IMR-90 (cell line): Measurements from ENCODE around the gene SLC47A2. TPM values are rescaled to one million over a fixed set of nuclear protein-coding genes. Genes with fewer than 3 reads are reported as not detected.

ENCODE experiments used
- ATAC-seq: fragments of 200-7000 bp; cut with Tn5 transposase; 2 replicates; pipeline ENCODE4 v1.9.1; 2020; ENCODE audit warnings: low read depth, mild to moderate bottlenecking, moderate library complexity
- BruUV-seq: library from RNA; stranded (reverse); fragments of 400-500 nt; replicated peaks from 2 replicates; lab custom pipeline; 2021; lab: Mats Ljungman, UMichigan
- CTCF ChIA-PET: fragments of 300-600 bp; formaldehyde crosslinking; extraction: SDS; loops from one replicate; lab custom pipeline; 2021; ENCODE audit warnings: antibody characterized with exemption; lab: Yijun Ruan, JAX
- POLR2A ChIA-PET: fragments of 300-600 bp; sonication (Branson Sonifier 250); formaldehyde crosslinking; loops from one replicate; lab custom pipeline; 2022; ENCODE audit warnings: antibody characterized with exemption; ENCODE audit not compliant: unreplicated experiment; lab: Charles Lee
- DNase-seq: peaks from one replicate; pipeline ENCODE4 v3.0.0; 2013
- H2AFZ ChIP-seq: replicated peaks from 2 replicates; pipeline ENCODE3; 2013; ENCODE audit warnings: low read length, mild to moderate bottlenecking; ENCODE audit not compliant: poor library complexity
- H2AK5ac ChIP-seq: 2 replicates; pipeline ENCODE4 v1.6.1; 2013; ENCODE audit warnings: low read depth, low read length, inconsistent platforms
- H2AK9ac ChIP-seq: replicated peaks from 2 replicates; pipeline ENCODE3; 2013; ENCODE audit warnings: mild to moderate bottlenecking, low read depth, low read length, moderate library complexity; ENCODE audit not compliant: poor library complexity
- H2BK120ac ChIP-seq: 2 replicates; pipeline ENCODE4 v1.6.1; 2013; ENCODE audit warnings: low read depth, low read length, inconsistent platforms
- H2BK15ac ChIP-seq: 3 replicates; pipeline ENCODE4 v1.6.1; 2013; ENCODE audit warnings: low read depth, low read length, inconsistent platforms
- H2BK20ac ChIP-seq: 2 replicates; pipeline ENCODE4 v1.6.1; 2013; ENCODE audit warnings: low read depth, mild to moderate bottlenecking, inconsistent platforms, low read length, moderate library complexity
- H2BK5ac ChIP-seq: 2 replicates; pipeline ENCODE4 v1.6.1; 2013; ENCODE audit warnings: mild to moderate bottlenecking, low read depth, low read length, inconsistent platforms; ENCODE audit not compliant: poor library complexity, severe bottlenecking
- H3K14ac ChIP-seq: replicated peaks from 2 replicates; pipeline ENCODE4 v1.6.1; 2013; ENCODE audit warnings: low read depth, low read length, inconsistent platforms
- H3K18ac ChIP-seq: 2 replicates; pipeline ENCODE4 v1.6.1; 2013; ENCODE audit warnings: low read depth, low read length, control low read depth
- H3K23ac ChIP-seq: 2 replicates; pipeline ENCODE4 v1.6.1; 2013; ENCODE audit warnings: low read depth, low read length, inconsistent platforms
- H3K27ac ChIP-seq: 2 replicates; pipeline ENCODE4 v1.5.1; 2013; ENCODE audit warnings: mild to moderate bottlenecking, control low read depth, low read length; ENCODE audit not compliant: insufficient read depth
- H3K27me3 ChIP-seq: 2 replicates; pipeline ENCODE4 v1.6.1; 2013; ENCODE audit warnings: low read length; ENCODE audit not compliant: control insufficient read depth, insufficient read depth
- H3K36me3 ChIP-seq: 2 replicates; pipeline ENCODE4 v1.6.1; 2013; ENCODE audit warnings: low read length, mixed read lengths; ENCODE audit not compliant: control insufficient read depth, insufficient read depth
- H3K4ac ChIP-seq: 2 replicates; pipeline ENCODE4 v1.6.1; 2013; ENCODE audit warnings: low read depth, low read length, inconsistent platforms
- H3K4me1 ChIP-seq: 2 replicates; pipeline ENCODE4 v1.6.1; 2013; ENCODE audit warnings: low read length, mixed read lengths; ENCODE audit not compliant: control insufficient read depth, insufficient read depth
- H3K4me2 ChIP-seq: 2 replicates; pipeline ENCODE4 v1.6.1; 2013; ENCODE audit warnings: low read depth, mild to moderate bottlenecking, control low read depth, low read length, moderate library complexity
- H3K4me3 ChIP-seq: 2 replicates; pipeline ENCODE4 v1.5.1; 2013; ENCODE audit warnings: low read depth, mild to moderate bottlenecking, control low read depth, low read length, moderate library complexity; ENCODE audit not compliant: insufficient read depth
- H3K56ac ChIP-seq: 2 replicates; pipeline ENCODE4 v1.6.1; 2013; ENCODE audit warnings: low read length, inconsistent platforms; ENCODE audit not compliant: insufficient read depth; ENCODE audit errors: extremely low read depth
- H3K79me1 ChIP-seq, 2 experiments: 2 replicates each; pipeline ENCODE4 v1.6.1; 2013; ENCODE audit warnings: low read length in 2 of 2, inconsistent platforms in 1 of 2, low read depth in 1 of 2
- H3K9ac ChIP-seq: 2 replicates; pipeline ENCODE4 v1.6.1; 2013; ENCODE audit warnings: low read depth, low read length, control low read depth
- H3K9me1 ChIP-seq: 2 replicates; pipeline ENCODE4 v1.6.1; 2013; ENCODE audit warnings: low read length, inconsistent platforms; ENCODE audit not compliant: insufficient read depth
- H3K9me3 ChIP-seq: 2 replicates; pipeline ENCODE4 v1.6.1; 2013; ENCODE audit warnings: low read length; ENCODE audit not compliant: control insufficient read depth, insufficient read depth
- H4K20me1 ChIP-seq: 2 replicates; pipeline ENCODE4 v1.6.1; 2013; ENCODE audit warnings: low read length, inconsistent platforms; ENCODE audit not compliant: insufficient read depth
- H4K5ac ChIP-seq: 2 replicates; pipeline ENCODE4 v1.6.1; 2013; ENCODE audit warnings: mild to moderate bottlenecking, low read depth, low read length, control low read depth
- H4K8ac ChIP-seq, 2 experiments: 2 replicates each; pipeline ENCODE4 v1.6.1; 2013; ENCODE audit warnings: low read depth in 2 of 2, low read length in 2 of 2, control low read depth in 1 of 2, inconsistent platforms in 1 of 2
- H4K91ac ChIP-seq: 2 replicates; pipeline ENCODE4 v1.6.1; 2013; ENCODE audit warnings: low read depth, low read length, inconsistent platforms; ENCODE audit not compliant: insufficient read depth
- CEBPB ChIP-seq: IDR thresholded peaks from 2 replicates; pipeline ENCODE4 v1.6.1; 2012; ENCODE audit warnings: low read depth, low read length, improper control_type of control experiment
- CHD1 ChIP-seq: IDR thresholded peaks from 2 replicates; pipeline ENCODE4 v1.6.1; 2012; ENCODE audit warnings: low read depth, low read length, improper control_type of control experiment
- ELK1 ChIP-seq: fragments of 150-350 bp; IDR thresholded peaks from 2 replicates; pipeline ENCODE4 v1.6.1; 2016; ENCODE audit warnings: low read depth, mild to moderate bottlenecking, low read length, moderate library complexity, borderline replicate concordance
- FOS ChIP-seq: fragments of 150-350 bp; IDR thresholded peaks from 2 replicates; pipeline ENCODE4 v1.6.1; 2016; ENCODE audit warnings: low read depth, low read length
- MAFK ChIP-seq: IDR thresholded peaks from 2 replicates; pipeline ENCODE4 v1.6.1; 2012; ENCODE audit warnings: low read depth, low read length, improper control_type of control experiment
- MXI1 ChIP-seq: IDR thresholded peaks from 2 replicates; pipeline ENCODE4 v1.6.1; 2012; ENCODE audit warnings: low read depth, mild to moderate bottlenecking, low read length, moderate library complexity, borderline replicate concordance
- NFE2L2 ChIP-seq: fragments of 150-350 bp; IDR thresholded peaks from 2 replicates; pipeline ENCODE4 v1.6.1; 2016; ENCODE audit warnings: low read depth, mild to moderate bottlenecking, low read length
- RAD21 ChIP-seq: IDR thresholded peaks from 2 replicates; pipeline ENCODE4 v1.6.1; 2012; ENCODE audit warnings: low read length, improper control_type of control experiment
- RCOR1 ChIP-seq: IDR thresholded peaks from 2 replicates; pipeline ENCODE4 v1.6.1; 2012; ENCODE audit warnings: mild to moderate bottlenecking, low read length, improper control_type of control experiment; ENCODE audit not compliant: insufficient replicate concordance
- RFX5 ChIP-seq: IDR thresholded peaks from 2 replicates; pipeline ENCODE4 v1.8.0; 2012; ENCODE audit warnings: low read depth, mild to moderate bottlenecking, low read length, moderate library complexity
- SMC3 ChIP-seq: fragments of 150-350 bp; IDR thresholded peaks from 2 replicates; pipeline ENCODE4 v1.6.1; 2016; ENCODE audit warnings: low read depth, mild to moderate bottlenecking, antibody characterized with exemption, low read length, moderate library complexity
- WGBS, 2 experiments: methylation state at CpG; one replicate each; pipeline versions ENCODE4 v1.1.5 to v1.1.7; 2013; ENCODE audit warnings: missing lambda C conversion rate in 2 of 2; ENCODE audit not compliant: insufficient read length in 1 of 2; ENCODE audit errors: extremely low coverage in 2 of 2; 5-methylcytosine and 5-hydroxymethylcytosine counted together
- dilution Hi-C: fragments of 300-500 bp; cut with HindIII; formaldehyde crosslinking; loops from one replicate; pipeline ENCODE4 v1.14.3; 2018; ENCODE audit warnings: low sequenced_read_pairs; ENCODE audit not compliant: unreplicated experiment
- in situ Hi-C: fragments of 300-500 bp; cut with MboI; formaldehyde crosslinking; loops from 3 replicates; pipeline ENCODE4 v1.14.3; 2019; ENCODE audit warnings: low sequenced_read_pairs, inconsistent platforms, mixed read lengths
- intact Hi-C: fragments of 100-400 bp; cut with micrococcal nuclease; formaldehyde crosslinking; loops from 2 replicates; pipeline ENCODE4 v1.10.0; 2022
- polyA plus RNA-seq, 3 experiments: library from polyadenylated mRNA; depleted of rRNA; stranded (reverse); fragments of >200 nt; gene quantifications; 2 replicates each; pipeline ENCODE4 v1.2.3, GENCODE V29; 2012; ENCODE audit warnings: low replicate concordance in 1 of 3
- total RNA-seq: library from RNA; depleted of rRNA; stranded (reverse); fragments of >200 nt; gene quantifications from 2 replicates; pipeline ENCODE4 v1.2.3, GENCODE V29; 2012

Gene SLC47A2
- total and polyA plus RNA-seq, 2 of the 4 experiments (the other 2 are of a cell fraction), result not detected

GRCh38 chr17:19720631-19721426 lies 4.4 kb upstream of the SLC47A2 start:
- no peak overlapping the region for H2BK15ac ChIP-seq
- intact Hi-C loops, result no loop called here
- H3K56ac ChIP-seq, result no peak overlapping the region
- no peak overlapping the region for H3K4ac ChIP-seq
- TF ChIP-seq FOS (no peak), ELK1 (no peak), RCOR1 (no peak), MXI1 (no peak), CHD1 (no peak), RAD21 (no peak), CEBPB (no peak), NFE2L2 (no peak), RFX5 (no peak), MAFK (no peak), SMC3 (no peak)
- 39% methylated on average over 5 of the region's 9 CpGs; no CpG with 5 or more reads in 1 of the 2 experiments for WGBS, 2 experiments
- no peak overlapping the region for H3K14ac ChIP-seq
- CTCF ChIA-PET, result no interaction called here
- ATAC-seq, result no peak
- dilution Hi-C loops, result no loop called here
- no peak overlapping the region for H2BK20ac ChIP-seq
- no peak overlapping the region for H2BK5ac ChIP-seq
- no peak for DNase-seq
- no peaks in the 10 kb centered on the region for H3K9me1 ChIP-seq
- no peak overlapping the region for H2AK9ac ChIP-seq
- H4K91ac ChIP-seq, result no peak overlapping the region
- no peaks in the 10 kb centered on the region for H3K4me1 ChIP-seq
- H3K23ac ChIP-seq, result no peak overlapping the region
- BruUV-seq, result no TSS peak
- H4K8ac ChIP-seq, result no peak overlapping the region
- in situ Hi-C loops, result no loop called here
- H3K4me2 ChIP-seq, result no peak overlapping the region
- H2AFZ ChIP-seq, result no peak overlapping the region
- peaks cover 30% of the 10 kb centered on the region; the same call in 1 of the 2 replicates for H3K27me3 ChIP-seq
- no peak overlapping the region for H3K4me3 ChIP-seq
- H3K9ac ChIP-seq, result no peak overlapping the region
- H3K18ac ChIP-seq, result no peak overlapping the region
- no peaks in the 10 kb centered on the region for H3K79me1 ChIP-seq
- H3K27ac ChIP-seq, result no peak overlapping the region
- H2BK120ac ChIP-seq, result no peak overlapping the region
- H2AK5ac ChIP-seq, result no peak overlapping the region
- no peaks in the 10 kb centered on the region for H4K20me1 ChIP-seq
- no peaks in the 10 kb centered on the region for H3K9me3 ChIP-seq
- no peaks in the 10 kb centered on the region for H3K36me3 ChIP-seq
- POLR2A ChIA-PET, result no interaction called here
- H4K5ac ChIP-seq, result no peak overlapping the region
